IPS-11a (cell line): ENCODE measurements around the gene CDH4.

ENCODE experiments used
- H3K4me3 ChIP-seq: one replicate; pipeline ENCODE4 v1.5.1; 2013; ENCODE audit warnings: low read depth, low read length, control low read depth

The CDH4 gene

DNA sequence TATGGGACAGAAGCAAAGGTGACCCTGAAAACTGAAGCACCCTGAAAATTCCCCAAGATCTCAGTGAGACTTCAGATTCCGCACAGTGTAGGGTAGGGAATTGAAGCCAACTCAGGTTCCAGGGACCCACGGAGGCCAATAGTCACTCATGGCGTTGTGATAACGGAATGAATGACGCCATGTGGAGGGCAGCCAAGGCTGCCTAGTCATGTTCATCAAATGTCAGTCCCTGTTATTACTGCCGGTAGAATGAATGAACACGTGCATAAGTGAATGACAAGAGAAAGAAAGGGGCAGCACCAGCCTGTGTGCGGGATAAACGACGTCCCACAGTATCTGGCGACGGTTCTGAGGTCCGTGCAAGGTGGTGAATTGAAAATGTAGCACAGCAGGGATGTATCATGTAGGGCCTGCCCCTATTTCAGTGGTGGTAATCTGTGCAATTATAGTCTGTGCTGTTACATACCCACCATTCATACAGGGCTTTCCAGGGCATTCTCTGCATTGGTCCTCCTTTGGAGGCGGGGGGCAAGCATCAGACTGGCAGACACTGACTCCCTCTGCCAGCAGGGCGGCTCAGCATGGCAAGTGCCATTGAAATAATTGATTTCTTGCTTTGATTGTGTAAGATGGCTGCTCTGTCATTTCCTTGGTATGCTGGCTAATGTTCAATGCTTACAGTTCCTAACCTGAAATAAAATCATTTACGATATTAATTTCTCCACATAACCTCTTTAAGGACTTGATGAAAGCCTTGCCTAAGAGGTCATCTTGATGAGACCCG lies 386.9 kb downstream of the CDH4 start:
- H3K4me3 ChIP-seq: no peak overlapping the region

- no peak overlapping the region for H3K4me3 ChIP-seq
Measured at GRCh38 chr20:61640131-61640870, 388.2 kb downstream of the CDH4 start.

- H3K4me3 ChIP-seq: no peak overlapping the region
Measured at GRCh38 chr20:61640871-61641245, 388.8 kb downstream of the CDH4 start.

- H3K4me3 ChIP-seq: no peak overlapping the region
Measured at GRCh38 chr20:61643656-61644377, 391.8 kb downstream of the CDH4 start.

DNA sequence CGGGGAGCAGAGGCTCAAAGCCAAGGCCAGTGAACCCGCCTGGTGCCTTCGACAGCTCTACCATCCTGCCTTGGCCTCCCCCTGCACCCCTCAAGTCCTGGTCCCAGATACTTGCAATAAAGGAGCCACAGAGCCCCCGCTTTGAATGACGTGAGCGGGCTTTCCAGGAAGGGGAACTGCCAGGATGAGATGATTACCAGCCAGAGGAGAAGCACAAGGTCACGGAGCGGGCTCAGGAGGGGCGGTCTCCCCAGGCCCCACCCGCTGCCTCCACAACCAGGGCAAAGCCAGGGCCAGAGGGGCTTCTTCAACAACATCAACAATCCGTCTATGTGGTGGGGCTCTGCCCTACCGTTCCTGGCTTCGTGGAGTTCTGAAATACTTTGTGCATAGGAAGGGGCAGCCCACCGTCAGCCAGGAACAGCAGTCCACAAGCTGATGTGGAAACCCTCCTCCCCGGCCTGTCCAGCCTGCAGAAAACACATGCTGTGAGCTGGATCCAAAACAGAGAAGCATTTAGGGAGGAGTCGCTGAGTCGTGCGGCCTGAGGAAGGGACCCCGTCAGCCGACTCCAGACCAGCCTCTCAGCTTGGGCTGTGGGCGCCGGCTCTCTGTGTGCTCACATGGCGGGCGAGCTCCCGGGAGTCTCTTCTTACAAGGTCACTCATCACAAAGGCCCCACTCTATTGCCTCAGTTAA lies 392.5 kb downstream of the CDH4 start:
- no peak overlapping the region for H3K4me3 ChIP-seq

DNA sequence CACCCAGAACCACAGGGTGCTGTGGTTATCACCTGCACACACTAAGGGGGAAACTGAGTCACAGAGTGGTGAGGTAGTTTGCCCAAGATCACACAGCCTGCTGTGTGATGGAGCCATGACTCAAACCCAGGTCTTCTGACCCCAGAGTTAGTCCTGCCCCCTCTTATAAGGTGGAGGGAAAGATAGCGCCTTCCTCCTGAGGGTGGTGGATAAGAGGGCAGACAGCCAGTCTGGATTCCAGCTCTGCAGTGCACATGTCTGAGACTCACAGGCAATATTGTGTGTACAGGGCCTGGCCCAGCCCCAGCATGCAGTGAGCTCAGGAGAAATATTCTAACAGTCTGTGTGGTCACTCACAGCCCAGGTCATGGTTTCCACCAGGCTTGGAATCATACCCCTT lies 393.7 kb downstream of the CDH4 start:
- H3K4me3 ChIP-seq: no peak overlapping the region

- no peak overlapping the region for H3K4me3 ChIP-seq
Measured at GRCh38 chr20:61646453-61646852, 394.4 kb downstream of the CDH4 start.

DNA sequence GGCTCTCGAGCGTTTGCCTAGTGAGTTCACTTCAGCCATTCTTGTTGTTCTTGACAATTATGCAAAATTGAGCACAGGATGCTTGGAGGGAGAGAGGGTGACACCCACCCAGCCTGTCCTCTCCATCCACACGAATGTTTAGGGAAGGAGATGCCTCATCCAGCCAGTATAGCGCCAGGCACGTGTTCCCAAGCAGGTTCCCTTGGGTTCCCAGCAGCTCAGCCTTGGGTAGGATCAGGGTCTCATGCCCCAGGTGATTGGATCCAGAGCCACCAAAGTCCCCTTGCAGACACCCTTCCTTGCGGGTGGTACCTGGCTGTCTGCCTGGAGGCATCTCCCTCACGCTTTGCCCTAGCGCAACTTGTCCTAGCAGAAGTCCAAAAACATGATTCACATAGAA lies 394.9 kb downstream of the CDH4 start:
- H3K4me3 ChIP-seq: no peak overlapping the region

- no peak overlapping the region for H3K4me3 ChIP-seq
Measured at GRCh38 chr20:61647702-61648101, 395.6 kb downstream of the CDH4 start.

GRCh38 chr20:61649105-61649859 lies 397.2 kb downstream of the CDH4 start:
- no peak overlapping the region for H3K4me3 ChIP-seq

GRCh38 chr20:61649860-61650162 lies 397.8 kb downstream of the CDH4 start:
- H3K4me3 ChIP-seq: no peak overlapping the region

DNA sequence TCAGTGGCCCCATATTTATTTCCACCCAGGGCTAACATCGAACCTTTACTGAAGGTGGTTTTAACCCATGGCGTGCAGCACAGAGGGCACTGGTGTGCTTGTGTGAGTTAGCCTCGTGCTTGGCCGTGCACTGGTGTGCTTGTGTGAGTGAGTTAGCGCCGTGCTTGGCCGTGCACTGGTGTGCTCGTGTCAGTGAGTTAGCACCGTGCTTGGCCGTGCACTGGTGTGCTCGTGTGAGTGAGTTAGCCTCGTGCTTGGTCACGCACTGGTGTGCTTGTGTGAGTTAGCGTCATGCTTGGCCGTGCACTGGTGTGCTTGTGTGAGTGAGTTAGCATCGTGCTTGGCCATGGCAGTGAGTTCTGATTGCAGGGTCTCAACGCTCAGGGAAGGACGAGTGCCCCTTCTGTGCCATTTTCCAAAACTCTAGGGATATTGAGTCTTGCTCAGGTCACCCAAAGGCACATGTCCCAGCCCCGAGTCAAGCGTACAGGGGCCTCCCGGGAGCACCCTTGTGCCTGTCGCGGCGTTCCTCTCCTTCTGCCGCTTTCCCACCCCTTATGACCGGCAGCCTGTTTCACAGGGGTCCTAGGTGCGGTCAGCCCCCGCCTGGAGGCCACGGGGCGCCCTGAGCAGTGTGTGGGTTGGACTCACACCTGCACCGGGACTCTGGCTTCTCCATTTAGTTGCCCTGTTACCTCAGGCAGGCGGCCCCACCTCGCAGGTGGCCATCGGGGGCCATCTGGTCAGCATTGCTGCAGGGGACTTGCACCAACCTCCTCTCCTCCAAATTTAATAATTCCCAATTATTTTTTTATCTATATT lies 399.1 kb downstream of the CDH4 start:
- H3K4me3 ChIP-seq: no peak overlapping the region

DNA sequence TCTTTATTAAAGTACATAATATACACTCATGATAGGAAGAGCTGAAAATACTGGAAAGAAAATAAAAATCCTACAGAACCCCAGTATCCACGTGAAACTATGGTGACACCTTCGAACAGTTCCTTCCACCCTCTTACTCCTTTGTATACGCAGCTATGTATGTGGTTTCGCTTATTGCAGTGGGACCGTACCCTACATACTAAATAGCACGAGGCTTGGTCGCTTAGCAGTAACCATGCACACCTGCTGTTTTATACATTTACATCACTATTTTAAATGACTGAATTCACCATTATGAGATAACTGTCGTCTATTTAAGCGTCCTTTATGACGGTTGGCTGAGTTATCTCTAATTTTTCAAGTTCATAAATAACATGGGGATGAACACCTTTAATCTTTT lies 400.1 kb downstream of the CDH4 start:
- H3K4me3 ChIP-seq: no peak overlapping the region

- H3K4me3 ChIP-seq: no peak overlapping the region
Measured at GRCh38 chr20:61654726-61655125, 402.7 kb downstream of the CDH4 start.

DNA sequence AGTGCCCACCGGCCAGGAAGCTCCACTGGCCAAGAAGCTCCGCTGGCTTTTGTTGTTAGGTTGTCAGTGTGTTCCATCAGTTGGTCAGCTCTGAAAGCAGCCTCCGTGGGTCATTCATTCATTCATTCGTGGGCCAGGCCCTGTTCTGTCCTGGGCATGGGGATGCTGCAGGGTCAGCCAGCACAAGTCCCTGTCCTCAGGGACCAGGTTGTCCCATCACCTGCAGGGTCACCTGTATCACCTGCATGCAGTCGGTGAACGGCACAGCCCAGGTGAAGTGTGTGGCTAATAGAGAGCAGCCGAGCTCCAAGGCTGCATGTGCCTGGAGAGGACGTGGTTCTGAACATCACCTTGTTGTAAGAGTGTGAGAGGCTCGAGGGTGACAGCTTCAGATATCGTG lies 403.5 kb downstream of the CDH4 start:
- H3K4me3 ChIP-seq: no peak overlapping the region

DNA sequence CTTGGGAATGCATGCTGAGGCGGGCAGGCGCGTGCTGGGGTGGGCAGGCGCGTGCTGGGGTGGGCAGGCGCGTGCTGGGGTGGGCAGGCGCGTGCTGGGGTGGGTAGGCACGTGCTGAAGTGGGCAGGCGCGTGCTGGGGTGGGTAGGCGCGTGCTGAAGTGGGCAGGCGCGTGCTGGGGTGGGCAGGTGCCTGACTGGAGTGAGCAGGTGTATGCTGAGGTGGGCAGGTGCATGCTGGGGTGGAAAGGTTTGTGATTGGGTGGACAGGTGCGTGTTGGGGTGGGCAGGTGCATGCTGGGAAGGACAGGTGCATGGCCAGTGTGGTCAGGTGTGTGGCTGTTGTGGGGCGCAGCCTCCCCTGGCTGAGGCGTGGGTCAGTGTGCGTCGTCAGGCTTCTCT lies 404.1 kb downstream of the CDH4 start:
- no peak overlapping the region for H3K4me3 ChIP-seq

DNA sequence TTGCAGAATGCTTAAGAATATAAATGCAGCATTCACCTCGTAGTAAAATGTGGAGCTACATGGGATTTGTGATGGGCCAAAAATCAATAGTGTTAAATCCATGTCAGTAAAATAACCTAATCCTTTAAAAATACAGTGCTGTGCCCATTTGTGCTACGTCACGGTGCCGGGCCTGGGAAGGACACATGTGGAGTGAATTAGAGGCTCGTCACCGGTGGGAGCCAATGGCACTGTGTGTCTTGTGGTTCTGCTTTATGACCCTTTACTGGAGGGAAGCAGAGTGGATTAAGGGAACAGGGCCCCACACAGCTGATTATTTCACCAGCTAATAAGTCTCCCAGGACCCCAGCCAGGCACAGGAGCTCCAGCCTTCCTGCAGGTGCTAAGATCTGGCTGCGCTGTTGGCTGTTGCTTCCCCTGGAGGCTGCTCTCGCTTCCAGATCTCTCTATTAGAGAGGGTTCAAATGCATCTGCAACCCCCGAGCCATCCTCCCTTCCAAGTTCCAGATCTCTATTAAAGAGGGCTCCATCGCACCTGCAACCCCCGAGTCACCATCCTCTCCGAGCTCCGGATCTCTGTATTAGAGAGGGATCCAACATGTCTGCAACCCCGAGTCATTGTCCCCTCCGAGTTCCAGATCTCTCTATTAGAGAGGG lies 405.8 kb downstream of the CDH4 start:
- no peak overlapping the region for H3K4me3 ChIP-seq

DNA sequence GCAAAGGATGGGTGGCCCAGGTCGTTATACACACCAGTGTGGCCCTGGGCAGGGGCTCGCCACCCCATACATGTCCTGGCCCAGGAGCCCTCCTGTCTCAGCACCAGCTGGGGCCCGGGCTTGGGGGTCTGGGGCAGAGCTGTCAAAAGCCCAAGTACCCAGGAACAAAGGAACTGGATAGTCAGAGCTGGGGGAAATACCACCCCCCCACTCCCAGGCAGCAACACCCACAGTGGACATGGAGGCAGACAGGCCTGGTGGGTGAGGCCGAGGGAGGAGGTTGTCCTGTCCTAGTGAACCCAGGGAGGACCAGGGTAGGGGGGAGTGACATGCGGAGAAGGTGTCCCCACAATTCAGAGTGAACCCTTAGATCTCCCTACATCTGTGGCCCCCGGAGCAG lies 406.5 kb downstream of the CDH4 start:
- no peak overlapping the region for H3K4me3 ChIP-seq

DNA sequence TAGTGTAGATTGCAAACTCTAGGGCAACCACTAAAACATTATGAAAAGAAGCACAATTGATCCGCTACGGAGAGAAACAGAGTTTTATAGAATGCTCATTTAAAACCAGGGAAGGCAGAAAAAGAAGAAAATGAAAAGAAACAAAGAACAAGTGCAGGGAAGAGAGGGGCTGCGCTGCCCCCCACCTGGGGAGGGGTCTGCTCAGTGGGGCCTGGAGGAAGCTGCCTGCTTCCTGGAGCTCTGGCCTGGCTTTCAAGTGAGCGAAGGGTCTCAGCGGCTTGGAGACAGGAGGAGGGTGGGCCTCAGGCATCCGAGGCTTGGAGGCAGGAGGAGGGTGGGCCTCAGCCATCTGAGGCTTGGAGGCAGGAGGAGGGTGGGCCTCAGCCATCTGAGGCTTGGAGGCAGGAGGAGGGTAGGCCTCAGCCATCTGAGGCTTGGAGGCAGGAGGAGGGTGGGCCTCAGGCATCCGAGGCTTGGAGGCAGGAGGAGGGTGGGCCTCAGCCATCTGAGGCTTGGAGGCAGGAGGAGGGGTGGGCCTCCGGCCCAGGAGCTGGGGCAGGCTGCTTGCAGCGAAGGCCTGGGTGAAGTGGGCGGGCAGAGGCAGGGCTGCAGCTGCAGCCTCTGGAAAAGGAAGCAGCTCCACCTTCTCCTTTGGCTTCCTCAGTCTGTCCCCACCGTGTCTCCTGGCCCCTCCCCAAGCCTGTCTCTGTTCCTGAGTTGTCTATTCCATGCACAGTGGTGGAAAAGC lies 407.4 kb downstream of the CDH4 start:
- no peak overlapping the region for H3K4me3 ChIP-seq
